Activated naive CD4-positive, alpha-beta T cell treated with anti-CD3 and anti-CD28 coated beads, Interleukin-2, amount 50 U/mL, for 72 hours (primary cell): ENCODE results near the gene PPP1CC. TPM values are rescaled to one million over a fixed set of nuclear protein-coding genes. Genes with fewer than 3 reads are reported as not detected.

Source experiments
- ATAC-seq, 2 donors: fragments of 150-1000 bp; cut with Tn5 transposase; 2 replicates each; pipeline ENCODE4 v1.10.0; 2021; ENCODE audit warnings: mild to moderate bottlenecking in 2 of 2, moderate library complexity in 2 of 2
- DNase-seq, 2 donors: peaks; one replicate each; pipeline ENCODE4 v3.0.0; 2021 to 2022; ENCODE audit warnings: low spot score in 2 of 2
- H3K27ac Mint-ChIP-seq, 2 donors: one replicate each; pipeline ENCODE4 v1.8.0; 2022; ENCODE audit warnings: mild to moderate bottlenecking in 2 of 2, mixed read lengths in 2 of 2
- H3K36me3 Mint-ChIP-seq, 2 donors: one replicate each; pipeline ENCODE4 v1.8.0; 2022; ENCODE audit warnings: mixed read lengths in 2 of 2
- H3K9me3 Mint-ChIP-seq, 2 donors: one replicate each; pipeline ENCODE4 v1.8.0; 2022; ENCODE audit warnings: mixed read lengths in 2 of 2
- total RNA-seq, 2 donors: library from RNA; stranded (reverse); gene quantifications; one replicate each; pipeline ENCODE4 v1.2.3, GENCODE V29; 2022

The PPP1CC gene
- total RNA-seq, 2 donors from 2014 or later = 190 to 343 TPM

- no peak for ATAC-seq
- H3K36me3 Mint-ChIP-seq = no peaks in the 10 kb centered on the region
- H3K27ac Mint-ChIP-seq = no peak overlapping the region
- no peaks in the 10 kb centered on the region for H3K9me3 Mint-ChIP-seq
- DNase-seq = no peak
These were observed 56.3 kb downstream of the PPP1CC start for GRCh38 chr12:110686294-110686903.

GRCh38 chr12:110684312-110684836, 58.3 kb downstream of the PPP1CC start:
- ATAC-seq (no peak), DNase-seq (no peak)
- H3K36me3 Mint-ChIP-seq = no peaks in the 10 kb centered on the region
- H3K27ac Mint-ChIP-seq = no peak overlapping the region
- no peaks in the 10 kb centered on the region for H3K9me3 Mint-ChIP-seq

GRCh38 chr12:110683888-110684287, 58.8 kb downstream of the PPP1CC start:
- DNase-seq = no peak
- no peak for ATAC-seq
- H3K27ac Mint-ChIP-seq = no peak overlapping the region
- no peaks in the 10 kb centered on the region for H3K36me3 Mint-ChIP-seq
- no peaks in the 10 kb centered on the region for H3K9me3 Mint-ChIP-seq

- DNase-seq = no peak
These were observed 62.7 kb downstream of the PPP1CC start for GRCh38 chr12:110680032-110680431.

GRCh38 chr12:110679201-110679600, 63.5 kb downstream of the PPP1CC start:
- Mint-ChIP-seq H3K9me3 (peaks cover 3 to 5% of the 10 kb centered on the region in 2 donors), H3K27ac (no peak overlapping the region), H3K36me3 (peaks cover 5 to 7% of the 10 kb centered on the region in 2 donors)
- ATAC-seq = no peak
- no peak for DNase-seq

More at GRCh38 chr12:110680032-110680431, 62.7 kb downstream of the PPP1CC start:
- Mint-ChIP-seq H3K9me3 (no peaks in the 10 kb centered on the region), H3K36me3 (no peaks in the 10 kb centered on the region), H3K27ac (no peak overlapping the region)
- ATAC-seq = no peak

- H3K9me3 Mint-ChIP-seq = peaks cover 3 to 5% of the 10 kb centered on the region in 2 donors
- peak in 1 of 2 donors; percentile 4 for ATAC-seq
- peaks cover 5 to 8% of the 10 kb centered on the region in 2 donors for H3K36me3 Mint-ChIP-seq
- H3K27ac Mint-ChIP-seq = peak overlapping the region in 1 of 2 donors; percentile 77
- DNase-seq = no peak
These were observed 64.7 kb downstream of the PPP1CC start for GRCh38 chr12:110677982-110678381.

GRCh38 chr12:110677206-110677911, 65.3 kb downstream of the PPP1CC start:
- no peak for DNase-seq
- ATAC-seq = peak in 1 of 2 donors; percentile 89
- Mint-ChIP-seq H3K9me3 (peaks cover 3 to 5% of the 10 kb centered on the region in 2 donors), H3K36me3 (peaks cover 5 to 8% of the 10 kb centered on the region in 2 donors), H3K27ac (peak overlapping the region; percentile 35 to 56)

- Mint-ChIP-seq H3K9me3 (peaks cover 3 to 5% of the 10 kb centered on the region in 2 donors), H3K36me3 (peaks cover 5 to 8% of the 10 kb centered on the region in 2 donors), H3K27ac (no peak overlapping the region)
- no peak for DNase-seq
- ATAC-seq = no peak
These were observed 66.5 kb downstream of the PPP1CC start for GRCh38 chr12:110676171-110676570.

- DNase-seq (no peak), ATAC-seq (peak; percentile 53 to 87)
- Mint-ChIP-seq H3K27ac (peak overlapping the region in 1 of 2 donors; percentile 76), H3K9me3 (peaks cover 5 to 8% of the 10 kb centered on the region in 2 donors), H3K36me3 (peaks cover 14 to 33% of the 10 kb centered on the region in 2 donors)
These were observed 72.5 kb downstream of the PPP1CC start for GRCh38 chr12:110670161-110670701.

Other genes with a start within 250 kb of the PPP1CC start
- gene VPS29, start 240.8 kb downstream of the PPP1CC start, total RNA-seq = 100 to 1,000 TPM; 113 to 122 TPM
- 1 to 10 TPM; 1.9 to 2.0 TPM for gene RAD9B, start 240.6 kb downstream of the PPP1CC start, total RNA-seq
- 10 to 100 TPM; 40.4 to 46.7 TPM for gene PPTC7, start 159.6 kb downstream of the PPP1CC start, total RNA-seq
- gene TCTN1, start 128.8 kb downstream of the PPP1CC start, total RNA-seq = 10 to 100 TPM in 1 of 2 donors, 1 to 10 TPM in 1; 3.3 to 10.4 TPM
- 1 to 10 TPM; 2.8 to 6.3 TPM for gene HVCN1, start 53.8 kb downstream of the PPP1CC start, total RNA-seq
- gene CCDC63, start 104.1 kb upstream of the PPP1CC start, total RNA-seq = not detected
- not detected for gene MYL2, start 177.7 kb upstream of the PPP1CC start, total RNA-seq